NCI-H2171 treated with DMSO at 0.1 percent for 48 hours (cell line): ENCODE measurements around the gene PTCHD4.

Experiments used
- DNase-seq: peaks from one replicate; lab custom pipeline; 2025; lab: John Stamatoyannopoulos, UW

Gene PTCHD4

DNA sequence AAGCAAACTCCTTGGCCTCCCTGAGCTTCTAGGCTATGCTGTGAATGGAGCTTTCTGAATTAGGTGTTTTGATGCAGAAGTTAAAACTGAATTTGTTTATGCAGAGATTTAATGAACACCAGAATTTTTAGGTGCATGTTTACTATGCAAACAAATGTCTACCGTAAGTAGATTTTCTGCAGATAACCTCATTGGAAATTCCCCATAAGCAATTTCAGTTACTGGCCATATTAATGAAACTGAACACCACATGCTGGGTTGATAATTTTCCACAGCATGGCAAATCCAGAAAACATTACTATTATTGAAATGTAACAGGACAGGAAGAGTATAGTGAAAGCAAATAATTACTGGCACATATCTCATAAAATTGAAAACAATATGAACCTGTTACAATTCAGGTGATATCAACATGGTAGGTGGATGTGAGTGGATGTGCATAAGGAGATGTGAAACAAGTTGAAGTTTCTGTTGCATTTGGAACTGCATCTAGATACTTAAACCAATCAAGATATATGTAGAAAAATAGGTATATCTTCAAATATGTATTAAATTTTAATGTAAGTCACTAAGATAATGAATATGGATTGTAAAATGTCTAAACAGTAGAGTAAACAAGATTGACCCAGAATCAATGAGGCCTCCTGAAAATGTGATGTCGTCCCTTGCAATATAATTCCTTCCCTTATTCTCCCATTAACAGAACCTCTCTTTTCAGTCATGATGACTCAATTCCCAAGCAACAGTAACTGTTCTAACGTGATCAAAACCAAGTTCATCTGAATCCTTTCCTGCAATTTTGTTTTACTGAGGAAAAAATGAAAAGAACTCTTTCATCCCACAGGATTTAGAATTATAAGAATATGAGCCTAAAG is 11.0 kb downstream of the PTCHD4 start:
- no peak for DNase-seq

GRCh38 chr6:48098923-48099322 is 12.1 kb downstream of the PTCHD4 start:
- DNase-seq, result no peak

DNA sequence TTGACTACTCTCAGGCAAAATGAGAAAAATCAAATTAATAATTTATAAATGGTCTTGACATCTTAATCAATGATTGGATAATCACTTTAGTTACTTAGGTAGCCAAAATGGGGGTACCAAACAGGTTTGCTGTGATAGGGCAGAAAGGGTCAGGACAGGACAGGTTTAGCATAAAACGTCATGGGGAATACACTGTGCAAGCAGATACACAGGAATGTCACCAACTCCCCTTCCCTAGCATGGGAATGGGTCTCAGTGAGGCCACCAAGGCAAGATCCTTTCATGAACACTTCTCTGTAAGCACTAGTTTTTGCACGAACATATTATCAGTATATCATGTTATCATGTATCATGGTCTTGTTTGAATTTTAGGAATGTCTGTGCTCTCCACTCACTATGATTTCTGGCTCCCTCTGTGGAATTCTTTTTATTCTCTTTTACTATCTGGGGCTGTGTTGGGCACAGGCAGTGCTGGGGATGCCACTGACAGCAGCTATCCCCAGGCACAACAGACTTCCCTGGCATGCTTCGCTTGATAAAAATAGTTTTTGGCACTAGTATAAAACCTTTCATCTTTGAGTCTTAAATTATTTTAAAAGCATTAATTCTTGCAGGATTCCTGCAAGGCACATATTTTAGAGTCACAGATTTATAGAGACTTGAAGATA is 18.3 kb downstream of the PTCHD4 start:
- no peak for DNase-seq

GRCh38 chr6:48090546-48090945 is 20.5 kb downstream of the PTCHD4 start:
- DNase-seq, result no peak

DNA sequence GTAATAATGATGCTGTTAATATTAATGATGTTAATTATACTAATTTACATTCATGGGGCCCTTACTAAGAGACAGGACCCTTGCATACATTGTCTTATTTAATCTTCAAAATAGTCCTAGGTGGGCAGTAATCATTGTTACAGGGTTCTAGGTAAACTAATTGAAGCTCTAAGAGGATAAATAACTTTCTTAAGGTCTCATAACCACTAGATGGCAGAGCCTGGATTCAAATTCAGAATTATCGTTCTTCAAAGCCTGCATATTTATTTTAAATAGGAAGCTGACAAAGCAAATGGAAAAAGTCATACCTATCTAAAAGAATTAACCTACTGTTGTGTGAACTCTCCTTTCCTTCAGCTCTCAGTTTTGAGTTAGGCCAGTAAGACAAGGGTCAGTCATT is 23.5 kb downstream of the PTCHD4 start:
- peak; percentile 2 for DNase-seq

DNA sequence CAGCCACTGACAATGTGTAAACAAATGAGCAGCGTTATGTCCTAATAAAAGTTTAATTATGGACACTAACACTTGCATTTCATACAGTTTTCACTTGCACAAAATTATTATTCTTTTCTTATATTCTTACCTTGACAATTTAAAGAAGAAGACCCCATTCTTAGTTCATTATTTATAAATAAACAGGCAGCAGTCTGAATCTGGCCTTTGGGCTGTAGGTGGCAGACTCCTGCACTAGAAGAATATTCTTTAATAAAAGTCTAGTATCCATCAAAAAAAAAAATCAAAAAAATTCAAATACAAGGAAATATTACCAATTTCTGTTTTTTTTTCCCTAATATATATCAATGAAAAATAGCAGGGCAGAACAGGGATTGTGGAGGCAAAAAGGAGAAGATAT is 24.8 kb downstream of the PTCHD4 start:
- no peak for DNase-seq

GRCh38 chr6:48085131-48085741 is 25.8 kb downstream of the PTCHD4 start:
- DNase-seq, result no peak

DNA sequence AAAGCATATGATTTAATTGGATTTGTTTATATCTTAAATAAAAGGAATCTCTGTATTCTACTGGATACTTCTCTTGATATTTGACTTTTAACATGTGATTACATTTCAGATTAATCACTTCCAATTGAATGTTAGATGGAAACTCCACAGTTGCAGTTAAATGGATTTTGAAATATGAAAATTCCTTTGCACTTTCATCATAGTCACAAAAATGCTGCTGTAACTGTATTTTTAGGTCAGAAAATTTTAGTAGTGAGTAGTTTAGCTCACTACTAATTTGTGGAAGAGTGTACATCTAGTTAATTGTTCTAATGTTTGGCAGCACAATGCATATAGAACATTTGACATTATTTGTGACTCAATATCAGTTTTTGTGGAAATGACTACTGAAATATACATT is 26.8 kb downstream of the PTCHD4 start:
- no peak for DNase-seq

DNA sequence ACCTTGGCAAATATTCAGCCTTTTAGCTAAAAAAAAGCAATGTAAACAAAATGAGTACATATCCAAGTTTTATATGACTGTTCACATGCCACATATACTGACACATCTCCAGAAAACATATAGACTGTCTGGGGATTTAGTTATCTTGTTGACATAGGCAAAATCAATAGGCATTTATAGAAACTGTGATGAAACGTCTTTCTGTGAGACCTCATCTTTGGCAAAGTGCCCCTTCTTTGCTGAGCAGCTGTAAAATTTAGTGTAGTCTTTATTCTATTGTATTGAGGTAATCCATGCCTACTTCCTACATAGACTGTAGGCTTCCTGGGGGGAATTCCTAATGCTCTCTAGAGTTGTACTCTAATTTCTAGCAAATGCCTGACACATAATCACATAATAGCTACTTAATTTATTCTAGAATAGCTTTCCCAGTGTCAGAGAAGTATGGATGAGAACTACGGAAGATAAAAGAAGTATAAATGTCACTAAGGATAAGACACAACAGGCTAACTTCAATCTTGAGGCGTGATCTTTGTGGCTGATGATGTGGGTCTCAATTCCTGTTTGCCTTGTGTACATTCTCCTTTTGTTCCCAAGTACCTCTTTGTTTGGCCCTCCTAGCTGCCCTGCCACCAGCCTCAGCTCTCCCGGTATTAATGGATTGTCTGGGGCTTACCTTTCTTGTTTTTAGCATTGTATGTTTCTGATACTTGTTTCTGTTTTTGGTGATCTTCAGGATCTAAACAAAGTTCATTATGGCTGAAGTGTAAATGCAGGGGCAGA is 30.6 kb downstream of the PTCHD4 start:
- no peak for DNase-seq

DNA sequence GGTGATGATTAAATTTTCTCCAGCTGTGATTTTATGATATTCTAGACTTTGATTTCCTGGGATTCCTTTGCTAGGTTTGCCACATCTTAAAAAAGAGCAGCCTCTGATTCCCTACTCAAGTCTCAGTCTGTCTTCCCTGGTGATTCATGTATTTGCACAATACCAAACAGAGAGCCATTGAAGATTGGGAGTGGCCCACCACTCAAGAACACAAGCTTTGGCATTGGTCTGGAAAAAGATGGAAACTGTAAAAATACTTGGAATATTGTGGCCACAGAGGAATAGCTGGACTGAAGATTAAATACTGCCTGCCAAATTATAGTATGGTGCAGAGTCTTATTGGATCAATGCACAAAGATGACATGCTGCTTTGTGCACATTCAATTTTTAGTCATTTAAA is 32.9 kb downstream of the PTCHD4 start:
- no peak for DNase-seq

GRCh38 chr6:48075181-48075580 is 35.8 kb downstream of the PTCHD4 start:
- DNase-seq, result no peak

DNA sequence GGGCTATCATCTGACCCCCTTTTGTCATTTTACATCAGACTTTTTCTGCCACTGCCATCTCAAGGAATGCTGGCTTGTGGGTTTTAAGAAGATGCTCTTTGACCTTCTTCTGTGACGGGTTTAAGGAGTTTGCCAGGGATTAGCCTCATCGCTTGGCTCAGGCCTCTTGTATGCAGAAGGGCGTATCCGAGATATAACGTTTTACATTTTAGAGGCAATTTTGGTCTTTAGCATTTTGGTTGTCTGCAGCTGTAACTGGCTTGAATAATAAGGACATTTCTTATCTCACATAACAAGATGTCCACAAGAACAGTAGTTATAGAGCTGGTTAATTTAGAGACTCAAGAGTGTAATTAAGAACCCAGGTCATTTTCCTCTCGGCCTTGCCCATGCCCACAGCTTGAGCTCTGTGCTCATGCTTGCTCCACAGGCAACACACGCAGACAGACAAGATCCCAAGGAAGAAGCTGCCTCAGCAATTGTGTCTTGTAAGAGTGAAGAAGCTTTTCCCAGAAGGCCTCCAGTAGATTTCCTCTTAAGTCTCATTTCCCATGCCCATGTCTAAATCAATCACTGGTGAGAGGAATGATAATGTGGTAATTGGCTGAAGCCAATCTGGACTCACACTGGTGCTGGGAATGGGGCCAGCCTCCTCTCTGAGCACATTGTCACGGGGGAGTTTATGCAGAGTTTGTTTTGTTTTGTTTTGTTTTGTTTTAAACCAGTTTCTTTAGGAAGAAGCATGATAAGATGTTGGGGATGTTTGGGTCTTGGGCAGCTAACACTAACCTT is 36.8 kb downstream of the PTCHD4 start:
- no peak for DNase-seq

DNA sequence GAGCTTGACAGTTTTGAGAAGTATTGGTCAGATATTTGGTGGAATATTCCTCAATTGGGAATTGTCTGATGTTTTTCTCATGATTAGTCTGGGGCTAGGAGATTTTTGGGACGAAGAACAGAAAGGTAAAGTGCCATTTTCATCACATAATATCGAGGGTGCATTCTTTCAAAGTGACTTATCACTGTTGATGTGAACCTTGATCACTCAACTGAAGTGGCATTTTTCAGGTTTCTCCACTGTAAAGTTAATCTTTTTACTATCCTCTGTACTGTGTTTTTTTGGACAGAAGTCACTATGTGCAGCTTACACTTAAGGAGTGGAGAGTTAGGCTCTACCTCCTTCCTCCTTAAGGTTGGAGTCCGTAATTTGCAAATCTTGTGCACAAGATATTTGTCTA is 39.2 kb downstream of the PTCHD4 start:
- no peak for DNase-seq

DNA sequence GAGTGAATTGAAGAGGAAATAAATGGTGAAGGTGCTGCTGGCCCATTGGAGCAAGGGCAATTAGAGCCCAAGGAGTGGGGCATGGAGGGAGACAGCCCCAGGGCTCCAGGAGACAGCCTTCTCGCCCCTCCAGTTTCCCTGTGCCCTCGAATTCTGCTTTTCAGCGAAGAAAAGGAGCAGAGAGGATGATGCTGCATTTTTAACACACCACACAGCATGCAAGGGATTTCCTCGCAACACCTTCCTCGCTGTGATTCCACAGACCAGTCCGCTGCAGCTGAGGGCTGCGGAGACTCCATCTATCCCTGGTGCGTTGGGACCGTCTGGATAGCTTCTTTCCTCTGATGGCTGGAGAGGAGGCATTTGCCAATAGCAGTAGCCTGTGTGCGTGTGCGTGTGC is 41.7 kb downstream of the PTCHD4 start:
- no peak for DNase-seq

GRCh38 chr6:48068278-48069251 is 42.4 kb downstream of the PTCHD4 start:
- DNase-seq, result no peak

DNA sequence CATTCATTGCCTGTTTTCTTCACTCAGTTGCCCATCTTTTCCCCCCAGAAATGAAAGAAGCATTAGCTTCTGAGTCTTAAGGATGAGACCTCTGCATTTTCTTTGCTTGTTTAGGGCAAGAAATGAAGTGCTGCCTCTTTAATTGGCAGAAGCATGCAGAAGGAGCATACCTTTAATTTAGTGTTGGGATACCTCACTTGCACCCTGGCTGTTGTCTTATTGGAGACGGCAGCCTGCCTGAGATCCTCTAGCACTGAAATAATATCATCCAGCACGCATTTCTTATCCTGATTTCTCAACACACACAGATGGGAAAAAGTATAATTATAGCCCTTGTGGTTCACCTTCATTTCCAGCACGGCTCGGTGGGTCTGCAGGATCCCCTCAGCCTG is 43.1 kb downstream of the PTCHD4 start:
- DNase-seq, result no peak

DNA sequence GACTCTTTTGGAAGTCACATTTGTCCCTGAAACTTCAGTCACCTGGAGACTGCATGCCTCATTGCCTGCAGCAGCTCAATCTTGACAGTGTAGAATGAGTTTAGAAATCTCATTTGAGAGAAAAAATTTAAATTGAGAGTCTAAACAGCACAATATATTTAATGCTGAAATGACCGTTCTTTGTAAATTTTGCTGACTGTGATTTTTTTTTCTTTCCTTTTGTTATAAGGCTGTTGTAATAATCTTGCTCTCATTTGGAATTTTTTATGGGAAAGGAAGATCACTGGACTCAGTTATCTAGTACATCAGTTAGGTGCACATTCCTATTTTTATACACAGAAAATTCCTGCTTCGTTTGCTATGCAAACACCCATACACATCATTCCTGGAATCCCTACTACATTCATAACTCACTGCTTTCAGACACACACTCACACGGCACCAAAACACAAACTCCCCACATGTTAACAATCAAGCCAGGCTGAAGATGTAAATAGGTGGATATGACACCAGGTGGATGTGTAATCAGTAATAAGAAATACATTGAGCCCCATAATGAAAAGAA is 43.8 kb downstream of the PTCHD4 start:
- no peak for DNase-seq

GRCh38 chr6:48061265-48061990 is 49.6 kb downstream of the PTCHD4 start:
- DNase-seq, result no peak
